Measurements from ENCODE around the gene OR7D2.

OR7D2 gene

GRCh38 chr19:9159891-9160290 lies 18.9 kb upstream of the OR7D2 start:
- H3K36me3 ChIP-seq (ENCODE audit: insufficient read depth, low read length) = peaks cover 98% of the 10 kb centered on the region
- H3K9ac ChIP-seq (ENCODE audit: low read length) = no peak overlapping the region
- peaks cover 33% of the 10 kb centered on the region for H3K9me3 ChIP-seq (ENCODE audit: low read length)
- no peak overlapping the region for H3K4me3 ChIP-seq (ENCODE audit: low read depth, low read length, poor library complexity, severe bottlenecking)
- no peaks in the 10 kb centered on the region for H3K4me1 ChIP-seq (ENCODE audit: insufficient read depth, low read length, severe bottlenecking)
- H3K4me2 ChIP-seq (ENCODE audit: low read length) = no peak overlapping the region
- TF ChIP-seq EZH2 (IDR thresholded peaks at IDR 0.05; ENCODE audit: borderline replicate concordance, low read length) (no peak), CTCF (IDR thresholded peaks at IDR 0.05; ENCODE audit: low read length) (no peak)
- H3K27me3 ChIP-seq (ENCODE audit: insufficient read depth, low read length) = no peaks in the 10 kb centered on the region
- no peaks in the 10 kb centered on the region for H3F3A ChIP-seq (ENCODE audit: insufficient read depth, low read length)
- no peak overlapping the region for H3K27ac ChIP-seq (ENCODE audit: low read depth, low read length, poor library complexity, severe bottlenecking)
- no peaks in the 10 kb centered on the region for H3K9me2 ChIP-seq (ENCODE audit: low read depth, low read length)
- peaks cover 6% of the 10 kb centered on the region; the same call in 1 of the 2 replicates for H3K79me2 ChIP-seq (ENCODE audit: insufficient read depth, low read length)
- H4K20me1 ChIP-seq (ENCODE audit: insufficient read depth, low read length) = no peaks in the 10 kb centered on the region
- H2AFZ ChIP-seq (ENCODE audit: low read length) = no peak overlapping the region

GRCh38 chr19:9161427-9161826 lies 17.4 kb upstream of the OR7D2 start:
- Histone ChIP-seq H3K9ac (ENCODE audit: low read length) (no peak overlapping the region), H3K4me2 (ENCODE audit: low read length) (no peak overlapping the region), H3K79me2 (ENCODE audit: insufficient read depth, low read length) (no peaks in the 10 kb centered on the region), H3K36me3 (ENCODE audit: insufficient read depth, low read length) (peaks cover 90% of the 10 kb centered on the region), H3K27me3 (ENCODE audit: insufficient read depth, low read length) (no peaks in the 10 kb centered on the region), H3K9me3 (ENCODE audit: low read length) (peaks cover 27% of the 10 kb centered on the region), H3K9me2 (ENCODE audit: low read depth, low read length) (no peaks in the 10 kb centered on the region), H3F3A (ENCODE audit: insufficient read depth, low read length) (no peaks in the 10 kb centered on the region), H3K27ac (ENCODE audit: low read depth, low read length, poor library complexity, severe bottlenecking) (no peak overlapping the region), H4K20me1 (ENCODE audit: insufficient read depth, low read length) (no peaks in the 10 kb centered on the region), H2AFZ (ENCODE audit: low read length) (no peak overlapping the region), H3K4me3 (ENCODE audit: low read depth, low read length, poor library complexity, severe bottlenecking) (no peak overlapping the region), H3K4me1 (ENCODE audit: insufficient read depth, low read length, severe bottlenecking) (no peaks in the 10 kb centered on the region)
- TF ChIP-seq EZH2 (IDR thresholded peaks at IDR 0.05; ENCODE audit: borderline replicate concordance, low read length) (no peak), CTCF (IDR thresholded peaks at IDR 0.05; ENCODE audit: low read length) (no peak)

- no peaks in the 10 kb centered on the region for H3K4me1 ChIP-seq (ENCODE audit: insufficient read depth, low read length, severe bottlenecking)
- no peak overlapping the region for H3K9ac ChIP-seq (ENCODE audit: low read length)
- H3K4me2 ChIP-seq (ENCODE audit: low read length) = no peak overlapping the region
- no peak overlapping the region for H3K4me3 ChIP-seq (ENCODE audit: low read depth, low read length, poor library complexity, severe bottlenecking)
- H3K79me2 ChIP-seq (ENCODE audit: insufficient read depth, low read length) = no peaks in the 10 kb centered on the region
- H3K27ac ChIP-seq (ENCODE audit: low read depth, low read length, poor library complexity, severe bottlenecking) = no peak overlapping the region
- no peaks in the 10 kb centered on the region for H4K20me1 ChIP-seq (ENCODE audit: insufficient read depth, low read length)
- H3K9me3 ChIP-seq (ENCODE audit: low read length) = peaks cover 18% of the 10 kb centered on the region
- H3K36me3 ChIP-seq (ENCODE audit: insufficient read depth, low read length) = peaks cover 60% of the 10 kb centered on the region
- no peaks in the 10 kb centered on the region for H3K27me3 ChIP-seq (ENCODE audit: insufficient read depth, low read length)
- no peak overlapping the region for H2AFZ ChIP-seq (ENCODE audit: low read length)
- H3F3A ChIP-seq (ENCODE audit: insufficient read depth, low read length) = no peaks in the 10 kb centered on the region
- TF ChIP-seq CTCF (IDR thresholded peaks at IDR 0.05; ENCODE audit: low read length) = no peak
- no peak for TF ChIP-seq EZH2 (IDR thresholded peaks at IDR 0.05; ENCODE audit: borderline replicate concordance, low read length)
- H3K9me2 ChIP-seq (ENCODE audit: low read depth, low read length) = no peaks in the 10 kb centered on the region
Observed at GRCh38 chr19:9165261-9165660, 13.5 kb upstream of the OR7D2 start.

Measured in OCI-LY1 (cell line).